HepG2 (cell line): ENCODE results near the gene DUS3L. TPM values are rescaled to one million over a fixed set of nuclear protein-coding genes. Genes with fewer than 3 reads are reported as not detected.
A peak's percentile ranks its signal among the peaks of the same experiment; 100 is the strongest.

Experiments used
- HOXA3 ChIP-seq: sonication (generic); formaldehyde crosslinking; IDR thresholded peaks from 2 replicates; pipeline ENCODE4 v1.5.0; 2020; ENCODE audit warnings: missing genetic modification reagents
- HOXA7 ChIP-seq: sonication (generic); formaldehyde crosslinking; IDR thresholded peaks from 2 replicates; pipeline ENCODE4 v1.8.1; 2022; ENCODE audit warnings: mild to moderate bottlenecking, missing genetic modification reagents, moderate library complexity
- JUNB ChIP-seq: sonication (generic); formaldehyde crosslinking; IDR thresholded peaks from 2 replicates; pipeline ENCODE4 v1.8.0; 2022; ENCODE audit warnings: missing genetic modification reagents, mild to moderate bottlenecking, borderline replicate concordance
- PPARG ChIP-seq: conservative IDR thresholded peaks from 2 replicates; pipeline ENCODE4 v1.6.1; 2016; ENCODE audit warnings: missing biosample characterization, missing genetic modification reagents
- SNAPC2 ChIP-seq: sonication (generic); formaldehyde crosslinking; IDR thresholded peaks from 2 replicates; pipeline ENCODE4 v1.8.1; 2022; ENCODE audit warnings: mild to moderate bottlenecking, missing genetic modification reagents
- ZFP90 ChIP-seq: sonication (generic); formaldehyde crosslinking; IDR thresholded peaks from 2 replicates; pipeline ENCODE4 v1.8.0; 2022; ENCODE audit warnings: missing genetic modification reagents, mild to moderate bottlenecking, inconsistent platforms, borderline replicate concordance
- ZNF335 ChIP-seq: sonication (generic); formaldehyde crosslinking; IDR thresholded peaks from 2 replicates; pipeline ENCODE4 v1.4.0; 2020; ENCODE audit warnings: missing genetic modification reagents
- ZNF788 ChIP-seq: sonication (generic); formaldehyde crosslinking; IDR thresholded peaks from 2 replicates; pipeline ENCODE4 v1.5.0; 2020; ENCODE audit warnings: mild to moderate bottlenecking, missing genetic modification reagents, borderline replicate concordance
- ZNF83 ChIP-seq: sonication (generic); formaldehyde crosslinking; IDR thresholded peaks from 2 replicates; pipeline ENCODE4 v1.4.0; 2020; ENCODE audit warnings: missing genetic modification reagents, mild to moderate bottlenecking, borderline replicate concordance
- ZSCAN25 ChIP-seq: sonication (generic); formaldehyde crosslinking; IDR thresholded peaks from 2 replicates; pipeline ENCODE4 v1.8.0; 2022; ENCODE audit warnings: mild to moderate bottlenecking, missing genetic modification reagents
- ZSCAN31 ChIP-seq: sonication (generic); formaldehyde crosslinking; IDR thresholded peaks from 2 replicates; pipeline ENCODE4 v1.5.0; 2020; ENCODE audit warnings: low read depth, mild to moderate bottlenecking, missing genetic modification reagents
- polyA plus RNA-seq, 8 experiments: library from polyadenylated mRNA; depleted of rRNA in 3 of 8; stranded (reverse) in 7 of 8; unstranded in 1 of 8; fragments of >200 nt; fragmentation: Illumina TruSeq in 4 of 8; extraction: Trizol in 4 of 8; gene quantifications; 2 replicates each; pipeline versions ENCODE4 v1.2.1 to v1.2.3, GENCODE V29; 2011 to 2016; ENCODE audit warnings: low read depth in 4 of 8, missing spikeins in 1 of 8, mixed read lengths in 1 of 8; ENCODE audit not compliant: insufficient read depth in 1 of 8
- total RNA-seq, 5 experiments: library from RNA; depleted of rRNA; stranded (reverse); fragments of >200 nt; fragmentation: Illumina TruSeq; extraction: Trizol; gene quantifications; 2 replicates each; pipeline ENCODE4 v1.2.3, GENCODE V29; 2016; ENCODE audit warnings: low read depth in 1 of 5
- TF ChIP-seq, protein P1 (sequence below): sonication (generic); formaldehyde crosslinking; IDR thresholded peaks from 2 replicates; pipeline ENCODE4 v1.5.1; 2020; ENCODE audit warnings: mild to moderate bottlenecking, missing genetic modification reagents
- TF ChIP-seq, protein P2 (sequence below): sonication (generic); formaldehyde crosslinking; IDR thresholded peaks from 2 replicates; pipeline ENCODE4 v1.5.0; 2020; ENCODE audit warnings: mild to moderate bottlenecking, low read depth, missing genetic modification reagents, borderline replicate concordance
- TF ChIP-seq, protein P3 (sequence below): sonication (generic); formaldehyde crosslinking; IDR thresholded peaks from 2 replicates; pipeline ENCODE4 v1.4.0; 2020; ENCODE audit warnings: mild to moderate bottlenecking, low read depth, missing genetic modification reagents
- TF ChIP-seq, protein P4 (sequence below), 2 experiments: sonication (generic) in 1 of 2; formaldehyde crosslinking in 1 of 2; IDR thresholded peaks; 2 replicates each; pipeline versions ENCODE4 v1.5.1 to v1.6.1; 2011 to 2020; ENCODE audit warnings: borderline replicate concordance in 1 of 2, low read depth in 1 of 2, low read length in 1 of 2, mild to moderate bottlenecking in 1 of 2, missing genetic modification reagents in 1 of 2, moderate library complexity in 1 of 2
- TF ChIP-seq, protein P5 (sequence below): sonication (generic); formaldehyde crosslinking; IDR thresholded peaks from 2 replicates; pipeline ENCODE4 v1.8.0; 2022; ENCODE audit warnings: missing genetic modification reagents, mild to moderate bottlenecking, borderline replicate concordance

Gene DUS3L
- total and polyA plus RNA-seq, 2 of the 13 experiments (the other 11 are each of a cell fraction or from before 2014, with no cell fraction given): 13.3 to 25.1 TPM

DNA sequence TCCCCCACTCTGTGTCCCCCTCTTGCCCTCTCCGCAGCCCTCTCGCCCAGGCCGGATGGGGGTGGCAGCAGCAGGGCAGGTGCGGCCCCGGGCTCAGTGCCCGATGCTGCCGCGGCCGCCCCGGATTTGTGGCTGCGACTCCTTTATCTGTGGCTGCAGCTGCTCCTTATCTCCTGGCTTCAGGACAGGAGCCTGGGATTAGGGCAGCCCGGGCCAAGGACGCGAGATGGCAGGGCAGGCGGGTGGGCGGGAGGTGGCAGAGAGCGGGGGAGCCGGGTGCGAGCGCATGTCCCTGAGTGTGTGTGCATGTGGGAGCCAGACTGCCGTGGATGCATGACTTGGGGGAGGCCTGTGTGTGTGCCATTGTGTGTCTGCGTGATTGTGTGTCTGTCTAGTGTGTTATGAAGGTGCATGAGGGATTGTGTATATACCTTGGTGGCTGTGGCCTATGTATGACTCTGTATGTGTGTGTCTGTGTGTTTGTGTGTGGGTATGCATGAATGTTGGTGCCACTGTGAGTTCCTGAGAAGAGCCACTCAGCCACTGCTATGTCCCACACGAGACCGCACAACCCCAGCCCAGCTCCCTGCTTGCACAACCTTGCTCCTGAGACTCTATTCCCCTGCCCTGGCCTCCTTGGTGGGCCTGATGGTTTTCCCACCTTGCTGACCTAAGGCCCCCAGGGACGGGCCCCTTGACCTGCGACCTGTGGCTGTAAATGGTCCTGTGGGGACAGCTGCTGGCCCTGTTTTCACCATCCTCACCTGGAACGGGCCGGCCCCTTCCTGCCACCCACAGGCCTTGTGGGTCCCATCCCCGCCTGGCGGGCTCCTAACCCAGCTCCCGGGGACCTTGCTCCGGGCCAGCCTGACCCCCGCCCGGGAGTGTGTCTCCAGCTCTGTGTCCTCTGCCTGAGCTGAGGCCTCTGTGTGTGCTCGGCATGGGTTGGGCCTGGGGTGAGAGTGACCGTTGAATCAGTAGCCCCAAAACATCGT, 8.6 kb upstream of the DUS3L start (continued):
- TF ChIP-seq, protein P1, sequence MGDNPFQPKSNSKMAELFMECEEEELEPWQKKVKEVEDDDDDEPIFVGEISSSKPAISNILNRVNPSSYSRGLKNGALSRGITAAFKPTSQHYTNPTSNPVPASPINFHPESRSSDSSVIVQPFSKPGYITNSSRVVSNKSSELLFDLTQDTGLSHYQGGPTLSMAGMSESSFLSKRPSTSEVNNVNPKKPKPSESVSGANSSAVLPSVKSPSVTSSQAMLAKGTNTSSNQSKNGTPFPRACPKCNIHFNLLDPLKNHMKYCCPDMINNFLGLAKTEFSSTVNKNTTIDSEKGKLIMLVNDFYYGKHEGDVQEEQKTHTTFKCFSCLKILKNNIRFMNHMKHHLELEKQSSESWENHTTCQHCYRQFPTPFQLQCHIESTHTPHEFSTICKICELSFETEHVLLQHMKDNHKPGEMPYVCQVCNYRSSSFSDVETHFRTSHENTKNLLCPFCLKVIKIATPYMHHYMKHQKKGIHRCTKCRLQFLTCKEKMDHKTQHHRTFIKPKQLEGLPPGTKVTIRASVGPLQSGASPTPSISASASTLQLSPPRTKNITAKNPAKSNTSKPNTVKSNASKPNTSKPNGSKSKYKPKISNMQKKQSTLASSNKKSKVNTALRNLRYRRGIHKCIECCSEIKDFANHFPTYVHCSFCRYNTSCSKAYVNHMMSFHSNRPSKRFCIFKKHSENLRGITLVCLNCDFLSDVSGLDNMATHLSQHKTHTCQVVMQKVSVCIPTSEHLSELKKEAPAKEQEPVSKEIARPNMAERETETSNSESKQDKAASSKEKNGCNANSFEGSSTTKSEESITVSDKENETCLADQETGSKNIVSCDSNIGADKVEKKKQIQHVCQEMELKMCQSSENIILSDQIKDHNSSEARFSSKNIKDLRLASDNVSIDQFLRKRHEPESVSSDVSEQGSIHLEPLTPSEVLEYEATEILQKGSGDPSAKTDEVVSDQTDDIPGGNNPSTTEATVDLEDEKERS: 0 out of 2 replicates have a peak, but pooled peaks have one; percentile 30
- 0 out of 2 replicates have a peak, but pooled peaks have one; percentile 66 for TF ChIP-seq ZSCAN31 (CRISPR knock-in tag)
- TF ChIP-seq ZSCAN25 (CRISPR knock-in tag): peak; percentile 48; the same call in 1 of the 2 replicates
- peak; percentile 36; the same call in 1 of the 2 replicates for TF ChIP-seq SNAPC2 (CRISPR knock-in tag)
- TF ChIP-seq PPARG (CRISPR knock-in tag): no peak
- TF ChIP-seq, protein P2, sequence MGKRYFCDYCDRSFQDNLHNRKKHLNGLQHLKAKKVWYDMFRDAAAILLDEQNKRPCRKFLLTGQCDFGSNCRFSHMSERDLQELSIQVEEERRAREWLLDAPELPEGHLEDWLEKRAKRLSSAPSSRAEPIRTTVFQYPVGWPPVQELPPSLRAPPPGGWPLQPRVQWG (CRISPR knock-in tag): no peak
- peak; percentile 72 for TF ChIP-seq ZNF788 (CRISPR knock-in tag)
- TF ChIP-seq, protein P3, sequence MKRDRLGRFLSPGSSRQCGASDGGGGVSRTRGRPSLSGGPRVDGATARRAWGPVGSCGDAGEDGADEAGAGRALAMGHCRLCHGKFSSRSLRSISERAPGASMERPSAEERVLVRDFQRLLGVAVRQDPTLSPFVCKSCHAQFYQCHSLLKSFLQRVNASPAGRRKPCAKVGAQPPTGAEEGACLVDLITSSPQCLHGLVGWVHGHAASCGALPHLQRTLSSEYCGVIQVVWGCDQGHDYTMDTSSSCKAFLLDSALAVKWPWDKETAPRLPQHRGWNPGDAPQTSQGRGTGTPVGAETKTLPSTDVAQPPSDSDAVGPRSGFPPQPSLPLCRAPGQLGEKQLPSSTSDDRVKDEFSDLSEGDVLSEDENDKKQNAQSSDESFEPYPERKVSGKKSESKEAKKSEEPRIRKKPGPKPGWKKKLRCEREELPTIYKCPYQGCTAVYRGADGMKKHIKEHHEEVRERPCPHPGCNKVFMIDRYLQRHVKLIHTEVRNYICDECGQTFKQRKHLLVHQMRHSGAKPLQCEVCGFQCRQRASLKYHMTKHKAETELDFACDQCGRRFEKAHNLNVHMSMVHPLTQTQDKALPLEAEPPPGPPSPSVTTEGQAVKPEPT (CRISPR knock-in tag): no peak
- no peak for TF ChIP-seq ZNF83
- TF ChIP-seq HOXA3 (CRISPR knock-in tag): peak; percentile 24; the same call in 1 of the 2 replicates
- no peak for TF ChIP-seq ZNF335
- TF ChIP-seq, protein P4, sequence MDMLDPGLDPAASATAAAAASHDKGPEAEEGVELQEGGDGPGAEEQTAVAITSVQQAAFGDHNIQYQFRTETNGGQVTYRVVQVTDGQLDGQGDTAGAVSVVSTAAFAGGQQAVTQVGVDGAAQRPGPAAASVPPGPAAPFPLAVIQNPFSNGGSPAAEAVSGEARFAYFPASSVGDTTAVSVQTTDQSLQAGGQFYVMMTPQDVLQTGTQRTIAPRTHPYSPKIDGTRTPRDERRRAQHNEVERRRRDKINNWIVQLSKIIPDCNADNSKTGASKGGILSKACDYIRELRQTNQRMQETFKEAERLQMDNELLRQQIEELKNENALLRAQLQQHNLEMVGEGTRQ (IDR thresholded peaks at IDR 0.05; ENCODE audit: low read depth, low read length): no peak
- TF ChIP-seq, protein P4 (CRISPR knock-in tag; IDR thresholded peaks at IDR 0.05; ENCODE audit: borderline replicate concordance): 0 out of 2 replicates have a peak, but pooled peaks have one; percentile 18
- no peak for TF ChIP-seq JUNB (CRISPR knock-in tag)
- no peak for TF ChIP-seq HOXA7
- TF ChIP-seq, protein P5, sequence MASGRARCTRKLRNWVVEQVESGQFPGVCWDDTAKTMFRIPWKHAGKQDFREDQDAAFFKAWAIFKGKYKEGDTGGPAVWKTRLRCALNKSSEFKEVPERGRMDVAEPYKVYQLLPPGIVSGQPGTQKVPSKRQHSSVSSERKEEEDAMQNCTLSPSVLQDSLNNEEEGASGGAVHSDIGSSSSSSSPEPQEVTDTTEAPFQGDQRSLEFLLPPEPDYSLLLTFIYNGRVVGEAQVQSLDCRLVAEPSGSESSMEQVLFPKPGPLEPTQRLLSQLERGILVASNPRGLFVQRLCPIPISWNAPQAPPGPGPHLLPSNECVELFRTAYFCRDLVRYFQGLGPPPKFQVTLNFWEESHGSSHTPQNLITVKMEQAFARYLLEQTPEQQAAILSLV (CRISPR knock-in tag): peak; percentile 73; the same call in 1 of the 2 replicates
- 0 out of 2 replicates have a peak, but pooled peaks have one; percentile 49 for TF ChIP-seq ZFP90
